Superior temporal gyrus (tissue), 1 donor: Measurements from ENCODE around the gene SPRED1.
"Not testable (repeated sequence)": the region's sequence is repeated elsewhere in the genome, so short reads cannot be mapped to it uniquely, and the experiment has no call there.

Experiments
- DNase-seq: peaks from one replicate; pipeline ENCODE4 v3.0.0-alpha.2; 2016; ENCODE audit errors: extremely low spot score

The SPRED1 gene

DNA sequence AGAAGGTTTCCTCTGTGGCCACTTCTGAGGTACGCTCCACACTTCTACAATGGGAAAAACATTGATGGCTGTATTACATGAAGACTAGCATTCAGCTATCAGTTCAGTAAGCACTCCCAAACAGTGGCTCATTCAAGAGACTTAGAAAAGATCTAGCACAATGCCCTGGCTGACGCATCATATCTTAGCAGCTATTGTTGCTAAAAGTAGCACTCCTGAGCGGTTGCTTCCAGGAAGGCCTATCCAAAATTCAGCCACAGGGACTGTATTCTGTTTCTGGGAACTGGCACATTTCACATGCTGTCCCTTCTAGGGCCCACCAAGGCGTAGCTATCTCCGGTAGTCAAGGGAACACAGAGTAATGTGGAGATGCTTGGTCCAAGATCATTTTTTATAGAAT lies 21.2 kb upstream of the SPRED1 start:
- DNase-seq, result peak; percentile 75

DNA sequence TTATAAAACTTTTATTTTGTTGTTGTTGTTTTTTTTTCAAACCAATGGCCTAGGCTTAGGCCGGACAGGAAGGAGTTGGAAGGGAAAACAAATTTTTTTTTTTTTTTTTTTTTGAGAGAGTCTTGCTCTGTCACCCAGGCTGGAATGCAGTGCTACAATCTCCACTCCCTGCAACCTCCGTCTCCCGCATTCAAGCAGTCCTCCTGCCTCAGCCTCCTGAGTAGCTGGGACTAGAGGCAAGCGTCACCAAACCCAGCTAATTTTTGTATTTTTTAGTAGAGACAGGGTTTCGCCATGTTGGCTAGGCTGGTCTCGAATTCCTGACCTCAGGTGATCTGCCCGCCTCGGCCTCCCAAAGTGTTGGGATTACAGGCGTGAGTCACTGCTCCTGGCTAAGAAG lies 15.6 kb upstream of the SPRED1 start:
- not testable (repeated sequence) for DNase-seq

DNA sequence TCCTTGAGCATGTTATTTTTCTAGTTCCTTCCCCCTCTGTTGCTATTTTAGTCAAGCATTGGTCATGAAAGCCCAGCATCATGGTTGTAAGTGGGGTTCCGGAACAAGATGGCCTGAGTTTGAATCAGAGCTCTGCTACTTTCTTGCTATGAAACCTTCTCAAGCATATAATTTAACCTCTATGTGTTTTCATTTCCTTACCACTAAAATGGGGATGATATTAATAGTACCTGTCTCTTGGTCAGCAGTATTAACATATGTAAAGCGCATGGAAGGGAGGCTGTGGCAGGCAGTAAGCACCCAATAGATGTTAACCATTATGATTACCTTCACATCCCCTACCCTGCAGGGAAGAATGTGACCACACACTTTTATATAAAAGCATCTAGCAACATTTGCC lies 14.3 kb upstream of the SPRED1 start:
- DNase-seq, result no peak

GRCh38 chr15:38242055-38242454 lies 10.6 kb upstream of the SPRED1 start:
- DNase-seq, result no peak

DNA sequence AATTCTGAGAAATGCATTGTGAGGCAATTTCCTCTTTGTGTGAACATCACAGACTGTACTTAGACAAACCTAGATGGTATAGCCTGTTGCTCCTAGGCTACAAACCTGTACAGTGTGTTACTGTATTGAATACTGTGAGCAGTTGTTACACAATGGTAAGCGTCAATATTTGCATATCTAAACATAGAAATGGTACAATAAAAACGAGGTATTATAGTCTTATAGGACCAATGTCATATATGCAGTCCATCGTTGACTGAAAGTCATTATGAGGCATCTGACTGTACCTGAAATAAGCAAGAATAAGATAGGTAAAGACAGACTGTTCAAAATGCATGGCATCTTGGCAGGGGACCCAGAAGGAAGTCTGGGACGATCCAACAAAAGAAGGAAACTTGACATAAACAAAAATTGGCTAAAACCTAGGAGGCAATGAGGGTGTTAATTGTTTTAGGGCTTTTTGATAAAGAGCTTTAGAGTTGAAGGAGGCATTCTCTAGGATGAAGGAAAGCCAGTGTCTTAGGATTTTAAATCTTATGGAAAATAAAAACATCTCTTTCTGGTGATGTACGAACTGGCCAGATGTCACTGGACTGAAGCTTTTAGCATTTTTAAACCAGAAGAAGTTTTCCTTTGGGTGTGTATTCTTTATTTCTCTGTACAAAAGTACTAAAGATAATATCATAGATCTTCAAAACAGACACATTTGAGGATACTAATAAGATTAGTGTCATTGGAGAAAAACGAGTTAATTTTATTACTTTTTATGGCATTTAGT lies 9.2 kb upstream of the SPRED1 start:
- DNase-seq, result no peak

DNA sequence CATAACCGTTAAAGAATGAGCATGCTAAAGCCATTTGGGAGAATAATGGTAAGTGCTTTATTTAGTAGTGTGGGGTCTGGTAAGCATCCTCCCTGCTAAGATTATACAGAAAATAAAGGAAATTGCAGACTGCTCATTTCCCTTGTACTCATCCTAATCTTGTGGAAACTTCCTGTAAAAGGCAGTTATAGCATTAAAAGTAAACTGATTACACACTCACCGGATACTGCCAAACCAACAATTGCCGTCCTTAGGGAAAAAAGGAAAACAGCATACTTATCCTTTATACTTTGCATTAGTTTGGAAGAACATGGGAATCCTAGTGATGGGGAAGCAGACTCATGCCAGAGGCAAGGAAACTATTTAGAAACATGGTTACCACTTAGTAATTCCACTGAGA lies 5.3 kb upstream of the SPRED1 start:
- DNase-seq, result no peak

- no peak for DNase-seq
Measured at GRCh38 chr15:38253351-38253781, 730 bp downstream of the SPRED1 start.

DNA sequence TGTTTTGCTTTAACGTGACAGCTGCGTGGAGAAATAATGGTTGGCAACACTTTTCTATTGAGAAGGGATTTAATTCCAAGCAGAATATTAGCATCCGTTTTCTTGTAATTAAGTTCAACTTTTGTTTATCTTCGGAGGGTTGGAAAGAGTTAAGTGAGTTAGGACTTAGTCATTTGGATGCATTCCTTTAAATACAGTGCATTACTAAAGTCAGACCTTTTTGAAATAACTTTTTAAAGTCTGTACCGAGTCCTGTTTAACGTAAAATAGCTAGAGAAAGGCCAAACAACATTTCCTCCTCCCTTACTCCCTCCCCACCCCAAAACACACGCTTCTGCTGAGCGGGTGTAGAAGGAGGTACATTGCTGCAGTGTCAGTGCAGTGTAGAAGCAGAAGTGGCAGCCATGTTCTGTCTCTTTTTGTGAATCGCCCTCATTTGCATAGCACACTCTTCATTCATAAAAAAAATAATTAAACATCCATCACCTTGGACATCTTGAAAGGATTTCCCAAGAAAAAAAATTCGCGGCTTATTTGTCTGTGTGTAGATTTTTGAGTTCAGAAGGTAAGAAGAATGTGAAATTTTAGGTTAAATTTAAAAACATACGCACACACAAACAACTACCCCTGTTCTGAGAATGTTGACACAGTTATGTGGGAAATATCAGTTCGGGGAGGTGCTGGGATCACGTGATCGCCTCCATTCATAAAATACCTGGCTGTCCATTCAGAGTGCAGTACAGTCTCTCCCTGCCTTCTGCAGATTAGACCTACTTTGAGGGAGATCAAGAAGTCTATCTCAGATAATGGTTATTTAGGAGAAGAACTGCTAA lies 1.6 kb downstream of the SPRED1 start:
- DNase-seq, result peak; percentile 85

GRCh38 chr15:38255690-38256089 lies 3.1 kb downstream of the SPRED1 start:
- DNase-seq, result no peak

DNA sequence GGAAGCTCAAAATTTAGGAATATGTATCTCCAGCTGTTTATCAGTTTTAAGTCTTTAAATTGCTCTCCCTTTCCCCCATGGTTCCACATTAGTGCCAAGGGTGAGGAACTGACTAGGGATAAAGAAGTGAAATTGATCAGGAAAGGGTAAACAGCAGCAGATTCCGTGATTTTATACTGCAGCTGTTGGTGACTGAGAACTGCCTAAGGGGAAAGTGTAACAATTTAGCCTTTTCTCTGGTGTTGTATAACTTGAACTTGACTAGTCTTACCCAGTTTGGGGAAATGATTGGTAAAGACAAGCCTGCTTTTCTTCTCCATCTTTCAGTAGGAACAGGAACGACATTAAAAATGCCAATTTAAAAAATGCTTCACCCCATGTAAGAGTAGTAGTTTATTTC lies 5.0 kb downstream of the SPRED1 start:
- DNase-seq, result no peak

DNA sequence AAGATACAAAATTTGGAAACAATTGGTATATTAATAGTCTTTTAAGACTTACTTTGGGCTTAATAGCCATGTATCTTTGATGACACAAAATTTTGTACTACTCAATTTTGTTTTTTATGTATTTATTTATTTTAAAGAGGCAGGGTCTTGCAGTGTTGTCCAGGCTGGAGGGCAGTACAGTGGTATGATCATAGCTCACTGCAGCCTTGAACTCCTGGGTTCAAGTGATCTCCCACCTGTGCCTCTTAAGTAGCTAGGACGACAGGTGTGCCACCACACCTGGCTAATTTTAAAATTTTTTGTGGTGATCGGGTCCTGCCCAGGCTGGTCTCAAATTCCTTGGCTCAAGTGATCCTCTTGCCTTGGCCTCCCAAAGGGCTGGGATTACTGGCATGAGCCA lies 6.5 kb downstream of the SPRED1 start:
- DNase-seq, result no peak

DNA sequence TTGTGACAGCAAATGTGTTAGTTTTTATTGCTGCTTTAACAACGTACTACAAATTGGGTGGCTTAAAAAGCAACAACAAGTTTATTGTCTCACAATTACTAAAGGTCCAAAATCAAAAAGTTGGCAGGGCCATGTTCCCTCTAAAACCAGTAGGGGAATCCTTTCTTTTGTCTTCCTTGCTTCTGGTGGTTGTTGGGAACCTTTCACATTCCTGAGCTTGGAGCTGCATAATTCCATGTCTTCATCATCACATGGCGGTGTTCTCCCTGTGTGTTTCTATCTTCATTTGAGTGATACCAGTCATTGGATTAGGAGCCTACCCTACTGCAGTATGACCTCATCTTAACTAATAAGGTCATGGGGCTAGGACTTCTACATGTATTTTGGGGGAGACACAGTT lies 7.4 kb downstream of the SPRED1 start:
- no peak for DNase-seq

GRCh38 chr15:38263251-38263650 lies 10.6 kb downstream of the SPRED1 start:
- no peak for DNase-seq

- no peak for DNase-seq
Measured at GRCh38 chr15:38263996-38264395, 11.4 kb downstream of the SPRED1 start.

- DNase-seq, result no peak
Measured at GRCh38 chr15:38266247-38266986, 13.8 kb downstream of the SPRED1 start.

DNA sequence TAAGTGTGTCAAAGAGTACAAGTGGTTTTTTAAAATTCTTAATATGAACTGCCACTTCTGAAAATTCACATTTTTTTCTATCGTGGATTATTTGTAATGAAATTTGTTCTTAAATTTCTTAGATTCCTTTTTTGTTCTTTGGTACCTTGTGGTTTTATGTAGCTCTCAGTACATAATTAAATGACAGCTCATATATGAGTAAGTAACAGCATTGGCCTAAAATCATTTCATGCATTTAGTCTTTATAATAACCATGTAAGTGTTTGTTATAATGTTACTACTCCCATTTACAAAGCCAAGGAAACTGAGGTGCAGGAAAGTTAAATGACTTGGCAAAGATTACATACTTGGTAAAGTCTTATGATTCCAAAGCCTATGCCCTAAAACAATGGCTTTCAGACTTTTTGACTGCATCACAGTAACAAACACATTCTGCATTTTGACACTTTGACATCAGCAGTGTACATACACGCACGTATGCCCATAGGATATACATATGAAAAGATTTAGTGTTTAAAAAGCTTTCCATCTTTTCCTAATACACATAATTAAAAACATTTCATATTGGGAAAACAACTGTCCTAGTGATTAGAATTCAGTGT lies 14.9 kb downstream of the SPRED1 start:
- no peak for DNase-seq

DNA sequence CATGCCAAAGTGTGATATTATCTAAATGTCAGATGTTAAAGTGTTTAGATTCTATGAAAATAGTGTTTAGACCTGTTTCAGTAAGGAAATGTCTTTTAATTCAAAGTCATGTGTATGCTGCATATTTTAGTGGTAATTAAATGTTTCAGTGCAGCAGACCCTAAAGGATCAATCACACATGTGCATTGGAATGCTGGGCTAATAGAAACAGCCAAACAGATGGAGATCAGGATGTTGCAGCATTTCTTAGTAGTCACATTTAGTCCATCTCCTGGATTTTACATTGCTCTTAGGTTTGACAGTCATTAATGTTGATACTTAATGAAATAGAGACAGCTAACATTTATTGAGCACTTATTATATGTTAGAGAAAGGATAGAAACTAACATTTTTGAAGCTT lies 18.5 kb downstream of the SPRED1 start:
- DNase-seq, result no peak

- DNase-seq, result no peak
Measured at GRCh38 chr15:38271895-38272294, 19.3 kb downstream of the SPRED1 start.

DNA sequence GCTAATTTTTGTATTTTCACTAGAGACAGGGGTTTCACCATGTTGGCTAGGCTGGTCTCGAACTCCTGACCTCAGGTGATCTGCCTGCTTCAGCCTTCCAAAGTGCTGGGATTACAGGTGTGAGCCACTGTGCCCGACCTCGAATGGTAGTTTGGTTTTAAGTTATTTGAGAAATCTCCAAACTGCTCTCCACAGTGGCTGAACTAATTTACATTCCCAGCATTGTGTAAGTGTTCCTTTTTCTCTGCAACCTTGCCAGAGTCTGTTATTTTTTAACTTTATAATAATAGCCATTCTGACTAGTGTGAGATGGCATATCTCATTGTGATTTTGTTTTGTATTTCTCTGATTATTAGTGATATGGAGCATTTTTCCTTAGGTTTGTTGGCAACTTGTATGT lies 19.8 kb downstream of the SPRED1 start:
- not testable (repeated sequence) for DNase-seq

GRCh38 chr15:38274135-38274534 lies 21.5 kb downstream of the SPRED1 start:
- no peak for DNase-seq

- no peak for DNase-seq
Measured at GRCh38 chr15:38275959-38276358, 23.3 kb downstream of the SPRED1 start.

DNA sequence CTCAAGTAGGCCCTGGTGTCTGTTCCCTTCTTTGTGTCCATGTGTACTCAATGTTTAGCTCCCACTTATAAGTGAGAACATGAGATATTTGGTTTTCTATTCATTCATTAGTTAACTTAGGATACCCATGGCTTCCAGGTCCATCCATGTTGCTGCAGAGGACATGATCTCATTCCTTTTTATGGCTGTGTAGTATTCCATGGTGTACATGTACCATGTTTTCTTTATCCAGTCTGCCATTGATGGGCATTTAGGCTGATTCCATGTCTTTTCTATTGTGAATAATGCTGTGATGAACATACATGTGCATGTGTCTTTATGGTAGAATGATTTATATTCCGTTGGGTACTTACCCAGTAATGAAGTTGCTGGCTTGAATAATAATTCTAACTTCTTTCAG lies 24.6 kb downstream of the SPRED1 start:
- not testable (repeated sequence) for DNase-seq
